H1 (cell line): ENCODE results near the gene TSC2. TPM values are rescaled to one million over a fixed set of nuclear protein-coding genes. Genes with fewer than 3 reads are reported as not detected.

ENCODE experiments used
- CTCF ChIA-PET: fragments of 300-600 bp; sonication (Branson Sonifier 250); formaldehyde crosslinking; loops from one replicate; lab custom pipeline; 2021; ENCODE audit not compliant: partially characterized antibody; lab: Charles Lee
- POLR2A ChIA-PET: fragments of 300-600 bp; sonication (Branson Sonifier 250); formaldehyde crosslinking; loops from one replicate; lab custom pipeline; 2021; ENCODE audit warnings: inconsistent platforms; ENCODE audit not compliant: partially characterized antibody; lab: Charles Lee
- DNase-seq, 2 experiments: peaks; one replicate each; pipeline versions ENCODE4 v3.0.0 to v3.0.0-alpha.2; 2010 to 2022; ENCODE audit warnings: low spot score in 2 of 2, low read depth in 1 of 2, mixed read lengths in 1 of 2
- FAIRE-seq: peaks from 2 replicates; lab custom pipeline; 2011; peaks lifted over from hg19 to GRCh38; lab: Jason Lieb, UNC
- H2AFZ ChIP-seq: 2 replicates; pipeline ENCODE4 v1.8.1; 2012; ENCODE audit warnings: low read length, inconsistent platforms
- H2AK5ac ChIP-seq: 2 replicates; pipeline ENCODE4 v1.6.1; 2013; ENCODE audit warnings: low read depth, low read length
- H2BK120ac ChIP-seq: replicated peaks from 2 replicates; pipeline ENCODE3; 2013; ENCODE audit warnings: low read depth, low read length, inconsistent platforms
- H2BK12ac ChIP-seq: 2 replicates; pipeline ENCODE4 v1.6.1; 2013; ENCODE audit warnings: low read depth, low read length
- H2BK15ac ChIP-seq: 2 replicates; pipeline ENCODE4 v1.6.1; 2013; ENCODE audit warnings: low read length
- H2BK20ac ChIP-seq: 2 replicates; pipeline ENCODE4 v1.6.1; 2013; ENCODE audit warnings: low read length
- H2BK5ac ChIP-seq: 2 replicates; pipeline ENCODE4 v1.6.1; 2013; ENCODE audit warnings: low read depth, low read length
- H3K14ac ChIP-seq: 2 replicates; pipeline ENCODE4 v1.6.1; 2013; ENCODE audit warnings: inconsistent platforms; ENCODE audit not compliant: insufficient read length
- H3K18ac ChIP-seq: 2 replicates; pipeline ENCODE4 v1.6.1; 2013; ENCODE audit warnings: low read length; ENCODE audit errors: extremely low read depth
- H3K23ac ChIP-seq: 2 replicates; pipeline ENCODE4 v1.6.1; 2013; ENCODE audit warnings: inconsistent platforms; ENCODE audit not compliant: insufficient read length
- H3K23me2 ChIP-seq: 2 replicates; pipeline ENCODE4 v1.6.1; 2013; ENCODE audit warnings: low read depth, low read length
- H3K27ac ChIP-seq: 2 replicates; pipeline ENCODE4 v1.6.1; 2011; ENCODE audit warnings: low read depth, low read length, inconsistent platforms
- H3K27me3 ChIP-seq, 4 experiments: replicated peaks in 1 of 4; 1 replicate in 1 of 4; 2 replicates in 3 of 4; pipeline versions ENCODE4 v1.6.1 to v1.8.1; 2011 to 2013; ENCODE audit warnings: low read length in 3 of 4, mild to moderate bottlenecking in 3 of 4, inconsistent platforms in 2 of 4, mixed read lengths in 2 of 4, moderate library complexity in 1 of 4; ENCODE audit not compliant: control insufficient read depth in 3 of 4, insufficient read depth in 3 of 4; ENCODE audit errors: extremely low read depth in 1 of 4
- H3K36me3 ChIP-seq, 4 experiments: 2 replicates each; pipeline versions ENCODE4 v1.6.1 to v1.8.1; 2011 to 2013; ENCODE audit warnings: mild to moderate bottlenecking in 4 of 4, low read length in 3 of 4, moderate library complexity in 2 of 4, control low read depth in 1 of 4, inconsistent platforms in 1 of 4; ENCODE audit not compliant: insufficient read depth in 4 of 4, control insufficient read depth in 2 of 4
- H3K4ac ChIP-seq: replicated peaks from 2 replicates; pipeline ENCODE3; 2013; ENCODE audit warnings: low read length, low read depth, mixed read lengths, inconsistent platforms; ENCODE audit not compliant: insufficient read length
- H3K4me1 ChIP-seq, 4 experiments: replicated peaks in 1 of 4; 1 replicate in 1 of 4; 2 replicates in 3 of 4; pipeline versions ENCODE4 v1.6.1 to v1.8.1; 2011 to 2013; ENCODE audit warnings: low read length in 3 of 4, inconsistent platforms in 2 of 4, mixed read lengths in 1 of 4; ENCODE audit not compliant: insufficient read depth in 4 of 4, control insufficient read depth in 3 of 4
- H3K4me2 ChIP-seq, 2 experiments: 2 replicates each; pipeline versions ENCODE4 v1.6.1 to v1.8.1; 2011 to 2013; ENCODE audit warnings: low read depth in 2 of 2, low read length in 2 of 2, control low read depth in 1 of 2, inconsistent platforms in 1 of 2, mild to moderate bottlenecking in 1 of 2; ENCODE audit not compliant: insufficient read depth in 1 of 2
- H3K4me3 ChIP-seq, 4 experiments: fragments of 200-600, 300-600 bp in 1 of 4; sonication (generic), shearing (Covaris generic), sonication (Bioruptor Twin) in 1 of 4; 2 replicates each; pipeline versions ENCODE4 v1.5.1 to v1.8.1; 2011 to 2016; ENCODE audit warnings: low read length in 4 of 4, low read depth in 3 of 4, control low read depth in 2 of 4, inconsistent platforms in 2 of 4, mild to moderate bottlenecking in 2 of 4, mixed read lengths in 1 of 4, moderate library complexity in 1 of 4; ENCODE audit not compliant: insufficient read depth in 2 of 4; ENCODE audit errors: extremely low read depth in 1 of 4
- H3K56ac ChIP-seq: replicated peaks from 2 replicates; pipeline ENCODE3; 2013; ENCODE audit warnings: low read depth, mild to moderate bottlenecking, mixed read lengths, low read length, inconsistent platforms; ENCODE audit not compliant: insufficient read length
- H3K79me1 ChIP-seq: 2 replicates; pipeline ENCODE4 v1.6.1; 2013; ENCODE audit warnings: low read depth, low read length, control low read depth
- H3K79me2 ChIP-seq, 2 experiments: 2 replicates each; pipeline versions ENCODE4 v1.6.1 to v1.8.1; 2012 to 2013; ENCODE audit warnings: low read length in 2 of 2, mild to moderate bottlenecking in 2 of 2, inconsistent platforms in 1 of 2; ENCODE audit not compliant: insufficient read depth in 2 of 2, control insufficient read depth in 1 of 2
- H3K9ac ChIP-seq, 4 experiments: replicated peaks in 1 of 4; 1 replicate in 1 of 4; 2 replicates in 3 of 4; pipeline versions ENCODE4 v1.6.1 to v1.8.1; 2011 to 2013; ENCODE audit warnings: low read depth in 3 of 4, low read length in 3 of 4, control low read depth in 2 of 4, mild to moderate bottlenecking in 2 of 4, moderate library complexity in 2 of 4, inconsistent platforms in 1 of 4; ENCODE audit errors: extremely low read depth in 1 of 4
- H3K9me3 ChIP-seq, 2 experiments: 2 replicates each; pipeline versions ENCODE4 v1.6.1 to v1.8.1; 2012 to 2013; ENCODE audit warnings: mild to moderate bottlenecking in 2 of 2, moderate library complexity in 2 of 2, control low read depth in 1 of 2, inconsistent platforms in 1 of 2, low read depth in 1 of 2, low read length in 1 of 2, mixed read lengths in 1 of 2; ENCODE audit not compliant: insufficient read depth in 2 of 2
- H4K20me1 ChIP-seq, 2 experiments: replicated peaks in 1 of 2; 2 replicates each; pipeline versions ENCODE3 to v1.8.1; 2011 to 2013; ENCODE audit warnings: inconsistent platforms in 2 of 2, low read length in 2 of 2, mild to moderate bottlenecking in 1 of 2; ENCODE audit not compliant: insufficient read depth in 2 of 2, control insufficient read depth in 1 of 2
- H4K5ac ChIP-seq: 2 replicates; pipeline ENCODE4 v1.6.1; 2013; ENCODE audit warnings: low read length, low read depth, mixed read lengths, inconsistent platforms; ENCODE audit not compliant: insufficient read length
- H4K8ac ChIP-seq: 2 replicates; pipeline ENCODE4 v1.8.0; 2013; ENCODE audit warnings: mild to moderate bottlenecking, moderate library complexity, low read length, inconsistent platforms; ENCODE audit not compliant: insufficient read depth; ENCODE audit errors: extremely low read depth
- H4K91ac ChIP-seq: replicated peaks from 2 replicates; pipeline ENCODE3; 2013; ENCODE audit warnings: low read length, mixed read lengths, inconsistent platforms; ENCODE audit not compliant: insufficient read length
- HDAC6 ChIP-seq: IDR thresholded peaks from one replicate; pipeline ENCODE4 v1.7.1; 2012; ENCODE audit warnings: low read depth, mild to moderate bottlenecking, inconsistent platforms, low read length, moderate library complexity
- WGBS, 2 experiments: shearing (Covaris generic) in 1 of 2; methylation state at CpG; one replicate each; pipeline versions ENCODE4 v1.1.6 to v1.1.7; 2013 to 2015; ENCODE audit warnings: low lambda C conversion rate in 2 of 2, mixed read lengths in 2 of 2, inconsistent platforms in 1 of 2, low coverage in 1 of 2, missing lambda C conversion rate in 1 of 2; ENCODE audit not compliant: insufficient replicate concordance in 2 of 2, insufficient coverage in 1 of 2, insufficient read length in 1 of 2; ENCODE audit errors: extremely low coverage in 1 of 2, missing lambda C conversion rate in 1 of 2; 5-methylcytosine and 5-hydroxymethylcytosine counted together
- polyA plus RNA-seq, 7 experiments: library from polyadenylated mRNA; depleted of rRNA in 3 of 7; stranded (reverse) in 5 of 7; unstranded in 2 of 7; fragments of >200 nt in 5 of 7; fragments of 200-250 nt in 2 of 7; gene quantifications; 1 replicate in 5 of 7; 2 replicates in 1 of 7; 4 replicates in 1 of 7; pipeline versions ENCODE4 v1.2.1 to v1.2.3, GENCODE V29; 2011 to 2013; ENCODE audit warnings: missing spikeins in 2 of 7, mixed read lengths in 2 of 7
- total RNA-seq: library from RNA; stranded (reverse); fragmentation: NEBNext Ultra II Directional; extraction: Animal tissue kit (Norgen Biotek cat#: 25700); gene quantifications from 2 replicates; pipeline ENCODE4 v1.2.1, GENCODE V29; 2021

The TSC2 gene
- total and polyA plus RNA-seq, 2 of the 8 experiments (the other 6 are each of a cell fraction or from before 2014, with no cell fraction given) = 65.9 to 96.6 TPM

DNA sequence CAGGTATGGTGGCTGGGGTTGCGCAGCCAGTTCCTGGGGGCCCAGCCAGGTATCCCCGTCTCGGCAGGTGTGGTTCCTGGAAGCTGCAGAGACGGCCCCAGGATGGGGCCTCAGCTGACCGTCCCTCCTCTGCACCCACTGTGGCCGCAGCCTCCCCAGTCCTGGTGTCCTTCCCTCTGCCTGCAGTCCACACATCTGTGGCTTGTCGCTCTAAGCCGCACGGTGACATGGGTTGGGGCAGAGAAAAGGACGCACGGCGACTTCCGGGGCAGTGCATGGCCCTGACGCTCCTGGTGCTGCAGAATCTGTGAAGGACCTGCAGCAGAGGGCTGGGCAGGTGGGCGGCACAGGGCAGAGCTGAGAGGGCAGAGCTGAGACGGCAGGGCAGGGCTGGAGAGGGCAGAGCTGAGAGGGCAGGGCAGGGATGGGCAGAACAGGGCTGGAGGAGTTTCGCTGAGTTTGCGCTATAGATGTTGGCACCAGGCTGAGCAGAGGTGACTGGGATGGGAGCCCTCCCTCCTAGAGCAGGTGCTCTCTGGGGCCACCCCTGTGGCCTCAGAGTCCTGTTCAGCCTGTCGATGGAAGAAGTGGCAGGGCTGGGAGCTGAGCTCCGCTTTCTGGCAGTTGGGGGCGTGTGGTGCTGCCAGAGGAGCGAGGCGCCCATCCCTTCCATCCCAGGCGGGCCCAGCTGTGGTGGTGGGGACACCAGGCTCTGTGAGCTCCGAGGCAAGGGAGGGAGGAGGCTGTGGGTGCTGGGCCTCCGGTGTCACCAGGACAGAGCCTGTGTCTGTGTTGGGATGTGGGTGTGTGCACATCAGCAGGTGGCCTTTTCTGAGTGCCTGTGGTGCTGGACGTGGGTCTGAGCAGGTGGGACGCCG, 23.0 kb downstream of the TSC2 start:
- Histone ChIP-seq H3K27ac (no peak overlapping the region; the same call in 1 of the 2 replicates), H3K4me1 (no peaks in the 10 kb centered on the region), H2BK15ac (no peak overlapping the region), H4K20me1 (peaks cover 0 to 8% of the 10 kb centered on the region in 2 experiments), H4K8ac (peak overlapping the region; percentile 51; the same call in 1 of the 2 replicates), H3K18ac (no peak overlapping the region), H3K23ac (no peak overlapping the region), H3K23me2 (no peaks in the 10 kb centered on the region), H2BK20ac (no peak overlapping the region), H3K9ac (no peak overlapping the region; a peak in 1 of 7 replicates), H3K56ac (no peak overlapping the region), H3K4me3 (no peak overlapping the region), H3K4ac (no peak overlapping the region), H3K4me2 (no peak overlapping the region), H2BK120ac (no peak overlapping the region), H3K79me1 (no peaks in the 10 kb centered on the region), H3K14ac (no peak overlapping the region), H2AFZ (no peak overlapping the region), H4K91ac (no peak overlapping the region), H2AK5ac (no peak overlapping the region), H2BK5ac (no peak overlapping the region; the same call in 1 of the 2 replicates), H4K5ac (no peak overlapping the region), H3K79me2 (no peaks in the 10 kb centered on the region), H3K27me3 (no peaks in the 10 kb centered on the region), H3K9me3 (no peaks in the 10 kb centered on the region), H3K36me3 (peaks cover 3 to 13% (median 7%) of the 10 kb centered on the region in 4 experiments; a peak in 6 of 8 replicates), H2BK12ac (no peak overlapping the region)
- CTCF ChIA-PET = interaction anchor here (0.6 to 3.5 kb wide), 9 partner anchors 8 to 118 kb away, joined by 3 to 15 read pairs (median 5); no protein-coding TSS in a partner anchor
- POLR2A ChIA-PET = interaction anchor here (0.7 to 2.0 kb wide), 6 partner anchors 9 to 84 kb away, joined by 3 to 9 read pairs (median 4); partner anchors contain the start of gene TRAF7
- FAIRE-seq = no peak
- DNase-seq = no peak
- no peak for TF ChIP-seq HDAC6
- 92% methylated on average over 27 of the region's 29 CpGs; no CpG with 5 or more reads in 1 of the 2 experiments for WGBS, 2 experiments
